Colonic mucosa (tissue), 4 donors: Measurements from ENCODE around the gene DDX39A. TPM values are rescaled to one million over a fixed set of nuclear protein-coding genes. Genes with fewer than 3 reads are reported as not detected.
A peak's percentile ranks its signal among the peaks of the same experiment; 100 is the strongest.

Experiments used
- DNase-seq: peaks from one replicate; pipeline ENCODE4 v3.0.0-alpha.2; 2020
- H3K27ac ChIP-seq: fragments of 200-600 bp; one replicate; pipeline ENCODE4 v1.8.0; 2021
- H3K27me3 ChIP-seq: fragments of 200-600 bp; one replicate; pipeline ENCODE4 v1.8.0; 2021
- H3K36me3 ChIP-seq: fragments of 200-600 bp; one replicate; pipeline ENCODE4 v1.8.0; 2021
- H3K4me1 ChIP-seq: fragments of 200-600 bp; one replicate; pipeline ENCODE4 v1.8.0; 2021; ENCODE audit warnings: mild to moderate bottlenecking
- H3K4me3 ChIP-seq: fragments of 200-600 bp; one replicate; pipeline ENCODE4 v1.8.0; 2021
- H3K9ac ChIP-seq, 2 donors: one replicate each; pipeline ENCODE4 v1.7.0; 2013; ENCODE audit warnings: control low read depth in 2 of 2, low read depth in 2 of 2, low read length in 2 of 2
- H3K9me3 ChIP-seq: fragments of 200-600 bp; one replicate; pipeline ENCODE4 v1.8.0; 2021
- CTCF ChIP-seq: fragments of 200-600 bp; IDR thresholded peaks from one replicate; pipeline ENCODE4 v1.8.0; 2022; ENCODE audit warnings: antibody characterized with exemption, mild to moderate bottlenecking
- intact Hi-C: fragments of 100-400 bp; cut with DNase I; formaldehyde crosslinking; loops from one replicate; pipeline ENCODE4 v1.14.1; 2022
- total RNA-seq, 2 donors: library from RNA; stranded (reverse); fragmentation: NEBNext Ultra II Directional in 1 of 2; extraction: Animal tissue kit (Norgen Biotek cat#: 25700) in 1 of 2; gene quantifications; one replicate each; pipeline ENCODE4 v1.2.1, GENCODE V29; 2021
- donor health status: healthy.
- donor health status: DM: no; HTN: no; CAD: no.
- donor health status: DM: no; HTN: no; CAD: no.

The DDX39A gene
- total RNA-seq, 2 donors from 2014 or later = 55.2 to 160 TPM

- H3K27ac ChIP-seq = peak within 1 kb of the TSS; percentile 51
- H3K36me3 ChIP-seq = no peaks in the 10 kb centered on the region
- no peak for TF ChIP-seq CTCF
- intact Hi-C loops = loop anchor here (10.0 kb wide), 1 partner anchor 52 kb away; no protein-coding TSS in a partner anchor
- peak within 1 kb of the TSS; percentile 65 for H3K4me3 ChIP-seq
- H3K9me3 ChIP-seq = no peaks in the 10 kb centered on the region
- H3K27me3 ChIP-seq = no peaks in the 10 kb centered on the region
- H3K9ac ChIP-seq = peak within 1 kb of the TSS; percentile 73 to 84
- peaks cover 8% of the 10 kb centered on the region for H3K4me1 ChIP-seq
- DNase-seq = peak; percentile 52
Measured at GRCh38 chr19:14432791-14433553, 13.8 kb upstream of the DDX39A start, which contains the start of gene PKN1. Gene PKN1, plus strand, starts transcription at chr19:14433306. Its CDS starts 216 bp downstream, at chr19:14433522.

- Histone ChIP-seq H3K27ac (no peak overlapping the region), H3K4me1 (peaks cover 8% of the 10 kb centered on the region), H3K9ac (no peak overlapping the region), H3K4me3 (no peak overlapping the region), H3K27me3 (no peaks in the 10 kb centered on the region), H3K36me3 (no peaks in the 10 kb centered on the region), H3K9me3 (no peaks in the 10 kb centered on the region)
- no peak for DNase-seq
- intact Hi-C loops = loop anchor here (10.0 kb wide), 1 partner anchor 54 kb away; no protein-coding TSS in a partner anchor
- TF ChIP-seq CTCF = no peak
Measured at GRCh38 chr19:14430712-14431111, 11.6 kb upstream of the DDX39A start.

- Histone ChIP-seq H3K27me3 (no peaks in the 10 kb centered on the region), H3K9ac (no peak overlapping the region), H3K27ac (no peak overlapping the region), H3K9me3 (no peaks in the 10 kb centered on the region), H3K36me3 (no peaks in the 10 kb centered on the region), H3K4me1 (peaks cover 1% of the 10 kb centered on the region), H3K4me3 (no peak overlapping the region)
- intact Hi-C loops = no loop called here
- no peak for DNase-seq
- TF ChIP-seq CTCF = no peak
Measured at GRCh38 chr19:14428882-14429416, 9.8 kb upstream of the DDX39A start.

GRCh38 chr19:14427461-14427860 lies 8.3 kb upstream of the DDX39A start:
- intact Hi-C loops = no loop called here
- Histone ChIP-seq H3K4me1 (no peaks in the 10 kb centered on the region), H3K9ac (no peak overlapping the region), H3K27me3 (no peaks in the 10 kb centered on the region), H3K27ac (no peak overlapping the region), H3K36me3 (no peaks in the 10 kb centered on the region), H3K4me3 (no peak overlapping the region), H3K9me3 (no peaks in the 10 kb centered on the region)
- no peak for TF ChIP-seq CTCF
- DNase-seq = no peak

- no peak for DNase-seq
- intact Hi-C loops = no loop called here
- Histone ChIP-seq H3K9ac (no peak overlapping the region), H3K4me3 (no peak overlapping the region), H3K9me3 (no peaks in the 10 kb centered on the region), H3K27ac (no peak overlapping the region), H3K36me3 (no peaks in the 10 kb centered on the region), H3K4me1 (no peaks in the 10 kb centered on the region), H3K27me3 (no peaks in the 10 kb centered on the region)
- TF ChIP-seq CTCF = no peak
Measured at GRCh38 chr19:14425696-14426138, 6.6 kb upstream of the DDX39A start.
